ENCODE measurements around the gene CDH9. TPM values are rescaled to one million over a fixed set of nuclear protein-coding genes. Genes with fewer than 3 reads are reported as not detected.

Gene CDH9
- total RNA-seq, 1 experiment from 2014 or later, result not detected

DNA sequence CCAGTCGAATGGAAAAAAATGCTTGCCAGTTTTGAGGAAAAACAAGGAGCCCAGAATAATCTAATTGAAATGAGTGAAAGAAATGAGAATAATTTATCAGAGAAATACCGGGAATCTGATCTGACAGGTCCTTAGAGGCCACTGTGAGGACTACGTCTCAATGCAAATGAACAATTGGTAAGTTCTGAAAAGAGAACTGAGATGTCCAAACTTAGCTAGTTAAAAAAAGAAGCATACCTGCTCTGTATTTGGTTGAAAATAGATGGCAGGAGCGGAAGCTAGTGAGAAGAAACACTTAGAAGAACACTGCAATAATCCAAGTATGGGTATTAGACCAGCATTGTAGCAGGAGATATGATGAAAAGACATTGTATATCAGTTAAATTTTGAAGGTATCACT lies 161.2 kb downstream of the CDH9 start:
- no peak overlapping the region for H3K4me2 ChIP-seq
- CTCF ChIA-PET, result no interaction called here
- TF ChIP-seq EZH2 (IDR thresholded peaks at IDR 0.05; ENCODE audit: low read depth), result no peak
- TF ChIP-seq, protein P1, sequence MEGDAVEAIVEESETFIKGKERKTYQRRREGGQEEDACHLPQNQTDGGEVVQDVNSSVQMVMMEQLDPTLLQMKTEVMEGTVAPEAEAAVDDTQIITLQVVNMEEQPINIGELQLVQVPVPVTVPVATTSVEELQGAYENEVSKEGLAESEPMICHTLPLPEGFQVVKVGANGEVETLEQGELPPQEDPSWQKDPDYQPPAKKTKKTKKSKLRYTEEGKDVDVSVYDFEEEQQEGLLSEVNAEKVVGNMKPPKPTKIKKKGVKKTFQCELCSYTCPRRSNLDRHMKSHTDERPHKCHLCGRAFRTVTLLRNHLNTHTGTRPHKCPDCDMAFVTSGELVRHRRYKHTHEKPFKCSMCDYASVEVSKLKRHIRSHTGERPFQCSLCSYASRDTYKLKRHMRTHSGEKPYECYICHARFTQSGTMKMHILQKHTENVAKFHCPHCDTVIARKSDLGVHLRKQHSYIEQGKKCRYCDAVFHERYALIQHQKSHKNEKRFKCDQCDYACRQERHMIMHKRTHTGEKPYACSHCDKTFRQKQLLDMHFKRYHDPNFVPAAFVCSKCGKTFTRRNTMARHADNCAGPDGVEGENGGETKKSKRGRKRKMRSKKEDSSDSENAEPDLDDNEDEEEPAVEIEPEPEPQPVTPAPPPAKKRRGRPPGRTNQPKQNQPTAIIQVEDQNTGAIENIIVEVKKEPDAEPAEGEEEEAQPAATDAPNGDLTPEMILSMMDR (conservative IDR thresholded peaks at IDR 0.05), result no peak
- POLR2A ChIA-PET (ENCODE audit: unreplicated experiment), result no interaction called here
- H3K9me2 ChIP-seq (ENCODE audit: insufficient read depth), result no peaks in the 10 kb centered on the region
- no peaks in the 10 kb centered on the region for H3F3A ChIP-seq (ENCODE audit: insufficient read depth, low read depth)
- H3K79me2 ChIP-seq (ENCODE audit: low read depth), result no peaks in the 10 kb centered on the region
- no peaks in the 10 kb centered on the region for H4K20me1 ChIP-seq (ENCODE audit: insufficient read depth)
- no peak for DNase-seq
- H3K36me3 ChIP-seq (ENCODE audit: low read depth), result no peaks in the 10 kb centered on the region
- H3K27me3 ChIP-seq (ENCODE audit: insufficient read depth, low read depth), result no peaks in the 10 kb centered on the region
- no peaks in the 10 kb centered on the region for H3K9me3 ChIP-seq (ENCODE audit: insufficient read depth, low read depth)
- H2AFZ ChIP-seq, result no peak overlapping the region; the same call in 1 of the 2 replicates
- intact Hi-C loops (cut with micrococcal nuclease; ENCODE audit: unreplicated experiment), result no loop called here
- H3K27ac ChIP-seq, result no peak overlapping the region
- BruUV-seq (replicated peaks), result no TSS peak
- H3K4me1 ChIP-seq (replicated peaks; ENCODE audit: insufficient read depth), result no peaks in the 10 kb centered on the region
- no peak overlapping the region for H3K4me3 ChIP-seq

DNA sequence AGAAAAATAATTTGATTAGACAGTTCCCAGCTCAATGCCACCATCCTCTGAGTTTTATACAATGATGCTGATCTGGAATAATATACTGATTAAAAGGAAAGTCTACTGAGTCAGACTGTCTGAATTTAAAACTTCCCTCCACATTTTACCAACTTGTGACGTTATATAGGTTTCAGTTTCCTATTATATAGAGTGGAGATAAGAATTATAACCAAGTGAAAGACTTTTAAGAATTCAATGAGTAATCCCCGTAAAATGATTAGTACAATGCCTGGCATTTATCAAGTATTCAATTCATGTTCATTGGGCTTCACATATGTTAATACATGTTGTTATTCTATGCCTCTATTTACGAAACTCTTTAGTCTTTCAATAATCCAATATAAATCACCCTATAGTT lies 166.0 kb downstream of the CDH9 start:
- Histone ChIP-seq H3K4me3 (no peak overlapping the region), H3K79me2 (ENCODE audit: low read depth) (no peaks in the 10 kb centered on the region), H3K4me2 (no peak overlapping the region), H3K4me1 (replicated peaks; ENCODE audit: insufficient read depth) (no peaks in the 10 kb centered on the region), H3K36me3 (ENCODE audit: low read depth) (no peaks in the 10 kb centered on the region), H3K9me2 (ENCODE audit: insufficient read depth) (no peaks in the 10 kb centered on the region), H4K20me1 (ENCODE audit: insufficient read depth) (no peaks in the 10 kb centered on the region), H3K27ac (no peak overlapping the region), H3K27me3 (ENCODE audit: insufficient read depth, low read depth) (no peaks in the 10 kb centered on the region), H3K9me3 (ENCODE audit: insufficient read depth, low read depth) (no peaks in the 10 kb centered on the region), H3F3A (ENCODE audit: insufficient read depth, low read depth) (no peaks in the 10 kb centered on the region), H2AFZ (no peak overlapping the region)
- BruUV-seq (replicated peaks), result no TSS peak
- CTCF ChIA-PET, result no interaction called here
- intact Hi-C loops (cut with micrococcal nuclease; ENCODE audit: unreplicated experiment), result no loop called here
- POLR2A ChIA-PET (ENCODE audit: unreplicated experiment), result no interaction called here
- DNase-seq, result no peak
- TF ChIP-seq, protein P1 (conservative IDR thresholded peaks at IDR 0.05), result no peak

DNA sequence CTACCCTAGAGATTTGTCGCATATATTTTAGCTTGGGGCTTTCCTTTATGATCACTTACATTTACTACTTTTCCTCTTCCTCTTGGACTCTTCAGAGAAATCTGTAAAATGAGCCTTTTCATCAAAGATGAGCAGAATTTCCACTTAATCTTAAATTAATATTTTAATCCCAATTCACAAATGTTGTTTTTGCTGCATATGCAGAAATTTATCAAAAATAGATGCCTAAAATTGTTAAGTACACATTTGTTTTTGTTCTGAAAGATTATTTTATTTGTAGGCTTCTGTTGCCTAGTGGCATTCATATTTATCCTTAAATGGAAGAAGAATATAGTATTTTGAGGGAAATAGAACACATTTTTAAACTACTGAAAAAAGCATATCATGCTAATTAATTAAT lies 168.6 kb downstream of the CDH9 start:
- Histone ChIP-seq H3K36me3 (ENCODE audit: low read depth) (no peaks in the 10 kb centered on the region), H3K79me2 (ENCODE audit: low read depth) (no peaks in the 10 kb centered on the region), H3K4me3 (no peak overlapping the region), H4K20me1 (ENCODE audit: insufficient read depth) (no peaks in the 10 kb centered on the region), H3K9me2 (ENCODE audit: insufficient read depth) (no peaks in the 10 kb centered on the region), H3K27ac (no peak overlapping the region), H2AFZ (no peak overlapping the region), H3K4me1 (replicated peaks; ENCODE audit: insufficient read depth) (no peaks in the 10 kb centered on the region), H3K9me3 (ENCODE audit: insufficient read depth, low read depth) (no peaks in the 10 kb centered on the region), H3F3A (ENCODE audit: insufficient read depth, low read depth) (no peaks in the 10 kb centered on the region), H3K27me3 (ENCODE audit: insufficient read depth, low read depth) (no peaks in the 10 kb centered on the region), H3K4me2 (no peak overlapping the region)
- CTCF ChIA-PET, result no interaction called here
- DNase-seq, result no peak
- intact Hi-C loops (cut with micrococcal nuclease; ENCODE audit: unreplicated experiment), result no loop called here
- TF ChIP-seq, protein P1 (conservative IDR thresholded peaks at IDR 0.05), result no peak
- no peak for TF ChIP-seq EZH2 (IDR thresholded peaks at IDR 0.05; ENCODE audit: low read depth)
- no TSS peak for BruUV-seq (replicated peaks)
- POLR2A ChIA-PET (ENCODE audit: unreplicated experiment), result no interaction called here
